ENCODE data around the gene GRID1. TPM values are rescaled to one million over a fixed set of nuclear protein-coding genes. Genes with fewer than 3 reads are reported as not detected.

The GRID1 gene
- total RNA-seq, 2 donors from 2014 or later, result 0.31 to 1.0 TPM

DNA sequence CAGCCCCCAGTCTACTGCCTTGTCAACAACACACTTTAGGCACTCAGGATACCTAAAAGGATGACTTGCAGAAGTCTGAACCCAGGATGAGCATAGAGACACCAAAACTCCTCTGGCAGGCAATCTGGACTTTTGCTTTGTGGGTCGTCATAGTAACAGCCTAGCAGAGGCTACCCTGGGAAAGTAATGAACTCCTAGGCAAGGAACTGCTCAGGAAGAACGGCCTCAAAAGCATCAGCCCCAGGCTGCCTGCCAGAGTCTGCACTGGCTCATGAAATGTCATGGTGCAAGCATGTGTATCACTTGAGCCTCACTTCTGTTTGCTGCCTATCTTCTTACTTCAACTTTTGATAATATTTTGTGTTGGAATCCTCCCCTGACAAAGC is 715.1 kb downstream of the GRID1 start:
- DNase-seq (no peak), ATAC-seq (no peak)

DNA sequence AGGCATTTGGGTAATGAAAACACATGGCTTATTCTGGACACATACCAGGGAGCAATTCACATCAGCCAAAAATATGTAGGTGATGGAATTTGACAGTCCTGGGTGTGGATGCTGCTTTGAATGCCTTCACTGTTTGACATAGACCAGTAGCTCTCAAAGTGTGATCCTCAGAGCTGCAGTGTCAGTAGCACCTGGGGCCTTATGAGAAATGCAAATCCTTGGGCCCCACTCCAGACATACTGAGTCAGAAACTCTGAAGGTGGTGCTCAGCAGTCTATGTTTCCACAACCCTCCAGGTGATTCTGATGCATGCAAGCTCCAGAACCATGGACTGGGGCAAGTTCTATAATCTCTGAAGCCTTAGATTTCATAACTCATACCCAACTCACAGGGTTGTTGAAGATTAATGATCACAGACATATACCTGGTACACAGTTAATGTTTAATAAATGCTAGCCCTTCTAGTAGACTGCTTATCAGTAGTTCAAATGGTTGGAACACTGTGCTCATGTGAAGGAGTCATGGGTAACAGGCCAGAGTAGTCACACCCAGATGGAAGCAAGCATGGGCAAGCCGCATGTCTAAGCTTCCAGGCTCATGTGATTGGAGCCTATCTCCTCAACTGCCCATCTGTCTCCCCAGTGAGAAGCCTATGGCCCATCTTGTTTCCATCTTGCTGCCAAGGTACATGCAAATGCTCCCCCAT is 715.7 kb downstream of the GRID1 start:
- intact Hi-C loops (cut with DNase I, micrococcal nuclease), result no loop called here
- no peak for ATAC-seq
- no peak for DNase-seq

More for the DNA sequence above, 715.1 kb downstream of the GRID1 start:
- intact Hi-C loops (cut with DNase I, micrococcal nuclease), result no loop called here

DNA sequence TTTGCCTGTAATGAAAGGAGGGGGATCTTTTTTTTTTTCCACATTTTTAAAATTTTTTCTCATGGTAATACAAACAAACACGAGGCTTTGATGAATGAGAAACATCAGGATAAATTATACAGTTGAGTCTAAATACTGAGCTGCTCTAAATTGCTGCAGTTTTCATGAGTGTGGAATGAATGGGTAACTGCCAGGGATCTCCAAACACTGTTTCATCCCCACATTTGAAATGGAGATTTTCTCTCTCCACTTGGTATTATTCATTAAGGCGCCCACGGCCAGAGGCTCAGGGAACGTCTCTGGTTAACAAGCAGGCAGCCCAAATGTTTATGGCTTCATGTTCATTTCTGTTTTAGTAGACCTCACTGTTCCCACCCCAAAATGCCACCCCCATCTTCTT is 717.1 kb downstream of the GRID1 start:
- ATAC-seq (no peak), DNase-seq (no peak)
- intact Hi-C loops (cut with DNase I, micrococcal nuclease), result no loop called here

DNA sequence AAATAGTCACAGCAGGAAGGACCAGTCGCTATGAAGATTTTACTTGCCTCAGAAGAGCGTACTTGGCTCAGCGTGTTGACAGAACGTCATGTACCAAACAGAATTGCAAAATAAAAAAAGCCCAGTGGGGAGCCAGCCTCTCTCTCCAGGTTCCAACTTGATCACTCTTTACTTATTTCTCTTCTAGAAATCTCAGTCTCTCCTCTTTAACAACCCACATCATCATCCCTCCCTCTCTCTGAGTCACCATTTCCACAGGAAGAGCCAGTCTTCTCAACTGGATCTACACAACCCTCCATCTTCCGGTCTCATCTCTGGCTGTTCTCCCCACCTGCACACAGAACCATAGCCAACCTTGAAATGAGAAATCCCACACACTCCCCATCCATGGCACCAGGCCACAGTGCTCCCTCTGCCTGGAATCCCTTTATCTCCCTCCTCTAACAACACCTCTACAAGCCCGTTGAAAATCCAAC is 718.3 kb downstream of the GRID1 start:
- intact Hi-C loops (cut with DNase I, micrococcal nuclease), result no loop called here
- DNase-seq, result no peak
- ATAC-seq, result no peak

DNA sequence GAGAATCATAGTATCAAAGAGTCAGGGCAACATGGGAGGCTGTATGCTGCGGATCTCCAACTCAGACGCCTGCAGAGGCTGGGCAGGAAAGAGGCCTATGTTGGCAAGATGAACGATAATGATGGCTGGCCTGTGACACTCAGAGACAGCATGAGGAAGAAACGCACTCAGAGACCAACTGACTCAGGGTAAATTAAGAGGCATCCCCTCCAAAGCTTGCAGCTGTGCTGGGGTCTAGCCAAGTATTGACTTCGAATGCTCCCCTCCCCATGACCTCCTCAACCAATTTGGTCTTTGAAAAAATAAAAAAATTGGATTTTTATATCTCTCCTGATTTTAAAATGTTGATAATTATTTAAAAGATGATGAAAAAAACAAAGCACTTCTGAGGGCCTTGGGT is 718.9 kb downstream of the GRID1 start:
- ATAC-seq (no peak), DNase-seq (no peak)
- intact Hi-C loops (cut with DNase I, micrococcal nuclease), result no loop called here

DNA sequence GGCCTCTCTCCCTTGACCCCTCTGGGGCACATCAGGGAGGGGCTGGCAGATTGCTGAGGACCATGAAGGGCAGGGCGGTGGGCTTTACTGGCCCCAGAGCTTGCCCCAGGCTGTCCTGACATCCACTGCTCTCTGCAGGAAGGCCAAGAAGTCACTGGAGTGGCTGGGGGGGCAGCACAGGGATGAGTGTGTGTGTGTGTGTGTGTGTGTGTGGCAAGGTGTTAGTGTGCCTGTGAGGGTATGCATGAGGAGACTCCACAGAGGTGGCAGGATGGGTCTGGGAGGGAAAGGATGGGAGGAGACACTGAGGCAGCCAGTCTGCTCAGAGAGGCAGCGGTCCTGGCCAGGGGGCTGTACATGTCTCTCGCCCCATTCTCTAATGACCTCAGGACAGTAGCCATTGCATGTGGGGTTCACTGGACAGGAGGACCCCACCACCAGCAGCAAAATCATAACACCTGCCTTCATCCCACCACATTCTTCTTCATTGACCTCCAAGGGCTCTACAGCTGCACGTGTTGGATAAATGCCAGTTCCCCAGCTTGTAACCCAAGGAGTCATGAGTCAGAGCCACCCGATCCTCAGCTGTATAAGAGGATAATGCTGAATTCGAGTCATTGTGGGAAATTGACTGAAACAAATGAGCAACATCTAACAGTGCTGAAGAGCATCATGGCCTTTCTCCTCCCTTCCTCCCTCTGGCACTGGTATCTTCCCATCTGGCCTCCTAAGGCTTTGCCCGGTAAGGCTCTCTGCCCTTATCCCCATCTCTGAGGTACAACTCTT is 720.5 kb downstream of the GRID1 start:
- DNase-seq (no peak), ATAC-seq (no peak)
- intact Hi-C loops (cut with DNase I, micrococcal nuclease), result no loop called here

DNA sequence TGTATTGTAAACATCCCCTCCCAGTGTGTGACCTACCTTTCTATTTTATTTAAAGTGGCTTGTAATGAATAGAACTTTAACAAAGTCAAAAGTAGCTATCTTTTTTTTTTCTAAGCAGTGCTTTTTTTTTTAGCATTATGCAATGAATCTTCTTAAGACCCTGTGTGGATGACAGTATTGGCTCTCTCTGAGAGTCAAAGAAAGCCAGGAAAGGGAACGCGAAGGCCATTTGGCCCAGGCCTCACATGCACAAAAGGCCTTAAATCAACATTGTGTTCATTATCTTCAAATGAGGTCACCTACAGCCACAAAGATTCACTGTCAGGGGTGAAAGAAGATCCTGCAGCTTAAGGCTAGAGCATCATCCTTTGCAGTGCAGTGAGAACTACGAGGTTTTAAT is 721.5 kb downstream of the GRID1 start:
- intact Hi-C loops (cut with DNase I, micrococcal nuclease), result no loop called here
- ATAC-seq (no peak), DNase-seq (no peak)

DNA sequence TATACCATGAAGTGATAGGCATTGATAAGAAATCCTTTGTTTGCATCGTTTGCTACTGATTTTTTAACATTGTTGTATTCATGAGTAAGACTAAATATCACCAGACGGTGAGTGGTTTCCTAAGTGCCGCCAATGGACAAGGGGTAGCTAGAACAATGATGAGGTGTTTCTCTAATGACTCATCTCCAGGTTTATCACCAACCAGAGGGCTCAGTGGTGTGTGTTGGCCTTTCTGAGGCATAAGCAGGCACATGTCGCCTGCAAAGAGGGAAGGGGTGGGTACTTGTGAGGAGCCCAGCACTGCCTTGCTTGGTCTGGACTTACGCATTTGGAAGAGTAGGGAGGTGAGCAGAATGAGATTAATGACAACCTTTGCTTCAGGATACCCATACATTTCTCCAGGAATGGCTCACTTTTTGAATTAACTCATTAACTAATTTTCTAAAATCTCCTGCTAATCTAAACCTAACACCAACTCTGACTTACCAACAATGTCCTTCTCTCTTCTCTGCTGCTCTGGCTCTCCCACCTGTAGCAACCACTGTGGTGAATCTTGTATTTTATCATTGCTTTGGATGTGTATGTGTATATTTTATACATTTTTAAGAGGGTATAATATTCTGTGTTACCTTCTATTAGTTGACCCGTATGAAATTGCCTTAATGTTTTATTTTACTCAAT is 722.6 kb downstream of the GRID1 start:
- ATAC-seq (peak; percentile 54), DNase-seq (peak in 1 of 2 donors; percentile 34)
- intact Hi-C loops (cut with DNase I, micrococcal nuclease), result no loop called here

DNA sequence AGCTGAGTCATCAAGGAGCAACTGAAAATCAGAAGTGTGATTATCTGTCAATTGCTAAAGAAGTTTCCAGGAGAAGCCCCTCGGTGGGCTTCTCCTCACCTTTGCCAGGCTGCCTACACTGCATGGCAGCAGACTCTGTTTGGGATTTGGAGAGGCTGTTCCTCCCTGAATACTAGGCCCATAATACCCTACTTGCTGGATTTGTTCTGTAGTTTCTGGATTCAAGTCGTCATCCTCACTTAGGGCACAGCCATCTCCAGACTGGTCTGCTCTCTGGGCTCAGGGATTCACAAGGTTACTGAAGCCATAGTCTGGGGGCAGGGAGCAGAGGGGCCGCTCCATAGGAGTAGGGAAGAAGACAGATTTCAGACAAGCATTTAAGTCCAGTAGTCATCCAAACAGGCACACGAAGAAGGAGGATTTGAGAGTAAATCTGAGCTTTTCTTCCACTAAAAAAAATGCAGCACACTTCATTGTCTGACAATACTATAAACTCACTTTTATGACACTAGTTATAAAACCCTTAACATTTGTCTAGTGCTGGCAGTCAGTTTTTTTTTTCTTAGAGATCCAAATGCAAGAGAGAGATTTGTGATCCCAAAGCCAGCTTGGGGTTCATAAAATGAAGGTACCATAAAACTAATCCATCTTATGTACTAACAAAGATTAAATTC is 723.3 kb downstream of the GRID1 start:
- DNase-seq, result no peak

DNA sequence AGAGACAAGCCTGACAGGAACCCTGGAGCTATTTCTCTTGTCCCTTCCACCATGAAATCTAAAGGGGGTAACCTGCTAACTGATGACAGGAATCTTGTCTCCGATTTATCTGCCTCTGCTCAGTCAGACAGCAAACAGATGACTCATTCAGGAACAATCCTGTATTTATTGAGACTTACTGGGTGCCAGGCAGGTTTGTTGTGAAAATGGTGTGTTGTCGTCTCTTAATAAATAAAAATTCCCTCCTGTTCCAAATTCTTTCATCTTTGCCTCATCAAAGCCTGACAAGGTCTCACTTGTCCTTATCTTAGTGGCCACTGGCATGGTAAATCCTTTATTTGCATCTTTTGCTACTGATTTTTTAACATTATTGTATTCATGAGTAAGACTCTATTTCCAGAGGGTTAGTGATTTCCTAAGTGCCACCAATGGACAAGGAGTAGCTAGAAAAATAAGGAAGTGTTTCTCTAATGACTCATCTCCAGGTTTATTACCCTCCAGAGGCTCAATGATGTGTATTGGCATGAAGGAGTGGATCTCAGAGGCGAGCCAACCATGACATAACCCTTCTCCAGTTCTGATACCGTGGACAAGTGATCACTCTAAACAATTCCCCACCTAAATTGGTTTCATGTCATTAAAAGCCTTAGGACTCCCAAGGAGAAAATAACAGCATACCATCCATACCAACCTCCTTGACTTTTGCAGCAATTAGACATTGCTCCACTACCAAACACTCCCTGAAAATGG is 724.0 kb downstream of the GRID1 start:
- DNase-seq (peak in 1 of 2 donors; percentile 37), ATAC-seq (peak; percentile 91)
- intact Hi-C loops (cut with DNase I, micrococcal nuclease), result no loop called here

More for the DNA sequence above, 723.3 kb downstream of the GRID1 start:
- ATAC-seq, result peak; percentile 66
- intact Hi-C loops (cut with DNase I, micrococcal nuclease), result no loop called here

DNA sequence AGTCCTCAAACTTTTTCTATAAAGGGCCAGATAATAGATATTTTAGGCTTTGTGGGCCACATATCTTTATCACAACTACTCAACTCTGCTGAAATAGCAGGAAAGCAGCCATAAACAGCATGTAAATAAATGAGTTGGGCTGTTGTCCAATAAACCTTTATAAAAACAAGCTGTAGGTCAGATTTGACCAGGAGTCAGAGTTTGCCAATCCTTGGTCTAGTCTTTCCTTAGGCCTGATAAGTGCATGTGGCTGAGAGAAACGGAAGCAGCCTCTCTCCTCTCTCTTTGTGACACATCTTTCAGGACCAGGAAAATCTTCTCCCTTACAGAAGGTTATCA is 724.5 kb downstream of the GRID1 start:
- intact Hi-C loops (cut with DNase I, micrococcal nuclease), result no loop called here
- DNase-seq (no peak), ATAC-seq (peak; percentile 50)

DNA sequence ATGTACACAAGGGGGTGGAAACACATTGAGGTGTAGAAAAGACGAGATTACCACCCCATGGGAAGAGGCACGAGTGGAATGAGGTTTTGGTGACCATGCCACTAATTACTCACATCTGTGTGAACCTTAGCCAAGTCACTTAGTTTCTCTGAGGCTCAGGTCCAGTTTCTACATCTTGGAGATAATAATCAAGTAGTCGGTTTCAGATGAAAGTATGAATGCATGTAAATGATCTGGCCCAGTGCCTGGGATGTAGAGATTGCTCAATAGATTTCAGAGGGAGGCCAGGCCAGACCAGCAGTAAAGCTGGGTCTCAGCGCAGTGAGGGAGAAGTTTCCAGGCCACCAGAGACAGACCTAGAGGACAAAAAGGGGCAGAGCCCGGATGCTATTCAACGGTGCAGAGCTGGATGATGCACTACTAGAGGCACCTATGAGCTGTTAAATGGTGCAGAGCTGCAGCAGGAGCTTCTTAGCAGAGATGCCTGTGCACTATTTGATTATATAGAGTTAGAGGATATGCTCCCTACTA is 725.1 kb downstream of the GRID1 start:
- ATAC-seq (no peak), DNase-seq (no peak)

DNA sequence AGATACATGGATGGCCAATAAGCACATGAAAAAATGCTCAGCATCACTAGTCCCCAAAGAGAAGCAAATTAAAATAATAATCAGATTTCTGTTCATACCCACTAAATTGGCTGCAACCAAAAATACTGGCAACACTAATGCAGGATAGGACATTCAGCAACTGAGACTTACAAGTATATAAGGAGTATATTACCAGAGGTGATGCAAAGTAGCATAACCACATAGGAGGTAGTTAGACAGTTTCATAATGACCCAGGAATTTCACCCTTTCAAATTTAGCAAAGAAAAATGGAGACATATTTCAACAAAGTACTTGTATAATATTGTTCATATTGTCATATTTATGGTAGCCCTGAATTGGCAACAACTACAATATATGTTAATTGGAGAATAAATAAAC is 727.8 kb downstream of the GRID1 start:
- ATAC-seq (no peak), DNase-seq (no peak)
- intact Hi-C loops (cut with DNase I, micrococcal nuclease), result no loop called here

More for the DNA sequence above, 725.1 kb downstream of the GRID1 start:
- intact Hi-C loops (cut with DNase I, micrococcal nuclease), result no loop called here

DNA sequence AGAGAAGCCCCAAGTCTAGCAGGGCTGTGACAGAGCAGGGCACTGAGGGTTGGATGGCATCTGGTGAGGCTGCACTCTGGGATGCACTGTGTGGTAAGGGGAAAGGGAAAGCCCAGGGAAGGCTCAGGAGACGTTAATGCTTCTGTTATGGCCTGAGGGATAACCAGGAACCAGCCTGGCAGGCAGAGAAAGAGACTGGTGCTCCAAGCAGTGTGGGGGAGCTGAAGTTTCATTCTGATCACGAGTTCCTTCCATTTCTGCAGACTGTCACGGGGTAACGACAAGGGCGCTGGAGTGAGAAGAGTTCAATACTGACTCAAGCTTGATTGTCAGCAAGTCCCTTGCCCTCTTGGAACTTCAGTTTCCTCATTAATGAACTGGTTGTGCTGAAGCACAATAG is 730.9 kb downstream of the GRID1 start:
- DNase-seq, result no peak
- intact Hi-C loops (cut with DNase I, micrococcal nuclease), result no loop called here
- ATAC-seq, result no peak

DNA sequence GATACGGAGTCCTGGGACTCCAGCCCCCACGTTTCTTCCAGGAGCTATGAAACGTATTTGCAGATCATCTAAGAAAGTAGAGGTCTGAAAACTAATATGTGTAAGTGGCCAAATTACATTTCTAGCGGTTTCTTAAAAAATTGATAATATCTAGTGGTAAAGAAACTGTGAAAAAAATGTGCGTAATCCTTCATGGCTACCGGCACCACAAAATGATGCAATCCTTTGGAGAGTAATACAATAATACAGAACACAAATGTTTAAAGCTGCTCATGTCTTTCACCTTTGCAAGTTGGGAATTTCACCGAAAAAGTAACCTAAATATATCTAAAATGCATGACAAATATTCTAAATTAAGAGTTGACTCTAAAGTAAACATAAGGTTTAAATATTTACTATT is 742.1 kb downstream of the GRID1 start:
- ATAC-seq, result no peak
- no peak for DNase-seq
- intact Hi-C loops (cut with DNase I, micrococcal nuclease), result no loop called here

DNA sequence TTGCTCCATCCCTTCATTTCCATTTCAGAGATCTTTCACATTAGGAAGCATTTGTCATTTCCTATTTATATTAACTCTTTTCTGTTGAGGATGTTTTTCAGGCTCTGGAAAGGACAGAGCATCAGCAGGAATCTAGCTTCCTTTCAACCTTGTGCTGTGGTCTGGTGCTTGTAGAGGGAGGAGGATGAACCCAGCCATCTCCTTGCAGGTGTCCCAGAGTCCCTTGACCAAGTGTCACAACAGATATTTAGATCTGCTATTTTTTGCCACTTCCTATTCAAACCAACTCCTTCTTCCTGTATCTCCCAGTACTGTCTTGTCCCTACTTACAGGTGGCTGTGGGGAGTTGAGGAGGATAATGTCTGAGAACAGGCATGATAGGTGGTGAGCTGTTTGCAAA is 742.8 kb downstream of the GRID1 start:
- intact Hi-C loops (cut with DNase I, micrococcal nuclease), result no loop called here
- no peak for DNase-seq
- ATAC-seq, result no peak

DNA sequence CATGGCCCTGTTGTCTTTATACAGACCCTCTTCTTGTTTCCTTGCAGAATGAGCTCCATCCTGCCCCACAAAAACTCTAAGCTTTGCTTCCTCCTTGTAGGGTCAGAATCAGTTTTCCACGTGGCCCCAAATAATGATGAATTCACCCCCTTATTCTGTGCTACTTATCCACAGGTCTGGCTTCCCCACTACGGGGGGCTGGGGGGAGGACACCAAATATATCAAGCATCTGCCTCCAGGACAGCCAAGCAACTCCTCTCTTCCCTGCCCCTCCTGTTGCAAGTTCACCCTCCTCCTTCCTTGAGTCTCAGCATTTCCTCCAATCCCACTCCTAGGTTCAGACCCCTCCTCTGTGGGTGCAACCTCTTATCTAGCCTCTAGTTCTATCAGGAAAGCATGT is 743.3 kb downstream of the GRID1 start:
- no peak for ATAC-seq
- intact Hi-C loops (cut with DNase I, micrococcal nuclease), result no loop called here
- DNase-seq, result no peak

DNA sequence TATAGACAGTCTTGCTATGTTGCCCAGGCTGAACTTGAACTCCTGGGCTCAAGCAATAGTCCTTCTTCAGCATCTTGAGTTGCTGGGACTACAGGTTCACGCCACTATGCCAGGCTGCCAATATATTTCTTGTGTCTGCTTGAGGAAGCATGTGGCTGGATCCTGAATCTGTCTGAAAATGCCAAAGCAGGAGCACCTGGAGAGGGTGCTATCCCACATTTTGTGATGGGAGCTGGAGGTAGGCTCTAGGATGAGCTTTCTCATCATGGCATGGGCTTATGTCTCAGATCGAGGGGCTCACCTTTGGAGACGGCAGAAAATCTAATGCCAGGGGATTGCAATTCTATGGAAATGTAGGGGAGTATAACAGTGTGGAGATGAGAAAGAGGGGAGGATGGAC is 744.2 kb downstream of the GRID1 start:
- no peak for DNase-seq
- intact Hi-C loops (cut with DNase I, micrococcal nuclease), result no loop called here

DNA sequence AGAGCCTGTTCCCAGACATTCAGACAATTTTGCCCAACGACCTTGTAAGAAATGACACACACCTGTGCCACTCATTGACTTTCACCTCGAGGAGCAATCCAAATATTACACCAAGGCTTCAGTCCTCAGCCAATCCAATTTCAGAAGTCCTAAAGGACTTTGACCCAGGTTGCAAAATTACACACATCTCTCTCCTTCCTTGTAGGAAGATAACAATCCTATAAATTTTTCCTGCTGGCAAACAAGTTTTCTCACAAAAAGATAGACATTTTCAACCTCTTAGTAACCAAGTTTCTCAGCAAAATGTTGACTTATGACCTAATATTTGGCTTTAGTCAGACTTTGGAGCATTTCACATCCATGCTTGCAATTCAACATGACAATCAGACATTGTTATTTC is 745.0 kb downstream of the GRID1 start:
- intact Hi-C loops (cut with DNase I, micrococcal nuclease), result no loop called here
- peak; percentile 99 for ATAC-seq

More for the DNA sequence above, 744.2 kb downstream of the GRID1 start:
- ATAC-seq, result no peak

More for the DNA sequence above, 745.0 kb downstream of the GRID1 start:
- DNase-seq, result no peak
